Measurements from ENCODE around the gene TMCO4.

The TMCO4 gene

GRCh38 chr1:19706136-19706535, 93.6 kb downstream of the TMCO4 start:
- ATAC-seq = no peak
- TF ChIP-seq TSHZ2 (CRISPR knock-in tag; IDR thresholded peaks at IDR 0.05) (no peak), BACH2 (CRISPR knock-in tag; IDR thresholded peaks at IDR 0.05; ENCODE audit: borderline replicate concordance) (no peak), ZNF8 (CRISPR knock-in tag; IDR thresholded peaks at IDR 0.05) (no peak), SNAI2 (CRISPR knock-in tag; IDR thresholded peaks at IDR 0.05) (no peak), TOX (CRISPR knock-in tag; IDR thresholded peaks at IDR 0.05; ENCODE audit: borderline replicate concordance) (no peak), OSR1 (CRISPR knock-in tag; IDR thresholded peaks at IDR 0.05) (no peak), GLIS3 (CRISPR knock-in tag; IDR thresholded peaks at IDR 0.05) (no peak)

- no peak for ATAC-seq
- no peak for TF ChIP-seq ESRRG (CRISPR knock-in tag; IDR thresholded peaks at IDR 0.05)
- no peak for TF ChIP-seq TSHZ2 (CRISPR knock-in tag; IDR thresholded peaks at IDR 0.05)
- no peak for TF ChIP-seq OSR1 (CRISPR knock-in tag; IDR thresholded peaks at IDR 0.05)
- TF ChIP-seq GLIS3 (CRISPR knock-in tag; IDR thresholded peaks at IDR 0.05) = no peak
- no peak for TF ChIP-seq ZNF8 (CRISPR knock-in tag; IDR thresholded peaks at IDR 0.05)
Observed at GRCh38 chr1:19705464-19705863, 94.3 kb downstream of the TMCO4 start.

- TF ChIP-seq TOX (CRISPR knock-in tag; IDR thresholded peaks at IDR 0.05; ENCODE audit: borderline replicate concordance) = no peak
- TF ChIP-seq POU6F1 (CRISPR knock-in tag; IDR thresholded peaks at IDR 0.05; ENCODE audit: borderline replicate concordance, low read depth) = no peak
- no peak for TF ChIP-seq CREB5 (CRISPR knock-in tag; IDR thresholded peaks at IDR 0.05; ENCODE audit: low read depth)
- TF ChIP-seq PPARA (CRISPR knock-in tag; IDR thresholded peaks at IDR 0.05; ENCODE audit: borderline replicate concordance) = no peak
- ATAC-seq = peak; percentile 99
Observed at GRCh38 chr1:19704247-19705113, 95.2 kb downstream of the TMCO4 start.

GRCh38 chr1:19703280-19703679, 96.4 kb downstream of the TMCO4 start:
- ATAC-seq = no peak
- TF ChIP-seq POU6F1 (CRISPR knock-in tag; IDR thresholded peaks at IDR 0.05; ENCODE audit: borderline replicate concordance, low read depth) (no peak), PATZ1 (CRISPR knock-in tag; IDR thresholded peaks at IDR 0.05; ENCODE audit: borderline replicate concordance) (no peak), ZC3H10 (CRISPR knock-in tag; IDR thresholded peaks at IDR 0.05) (no peak), CSRNP3 (CRISPR knock-in tag; IDR thresholded peaks at IDR 0.05) (no peak), GLIS3 (CRISPR knock-in tag; IDR thresholded peaks at IDR 0.05) (no peak), CSDC2 (CRISPR knock-in tag; IDR thresholded peaks at IDR 0.05) (no peak), TSHZ2 (CRISPR knock-in tag; IDR thresholded peaks at IDR 0.05) (no peak), ARNTL (CRISPR knock-in tag; IDR thresholded peaks at IDR 0.05; ENCODE audit: borderline replicate concordance, low read depth) (no peak)
